Activated T-helper 17 cell treated with anti-CD3 and anti-CD28 coated beads, Interleukin-2, amount 50 U/mL, for 72 hours (primary cell): ENCODE measurements around the gene RIPPLY2. TPM values are rescaled to one million over a fixed set of nuclear protein-coding genes. Genes with fewer than 3 reads are reported as not detected.

ENCODE experiments used
- ATAC-seq: fragments of 150-1000 bp; cut with Tn5 transposase; replicated peaks from 2 replicates; pipeline ENCODE4 v1.10.0; 2021; ENCODE audit warnings: mild to moderate bottlenecking, moderate library complexity
- H3K27ac Mint-ChIP-seq: one replicate; pipeline ENCODE4 v1.8.0; 2022; ENCODE audit warnings: mixed read lengths
- H3K27me3 Mint-ChIP-seq: one replicate; pipeline ENCODE4 v1.8.0; 2022; ENCODE audit warnings: mixed read lengths
- H3K36me3 Mint-ChIP-seq: one replicate; pipeline ENCODE4 v1.8.0; 2022; ENCODE audit warnings: low read depth, mild to moderate bottlenecking, mixed read lengths
- H3K4me1 Mint-ChIP-seq: one replicate; pipeline ENCODE4 v1.8.0; 2022; ENCODE audit warnings: mixed read lengths
- H3K4me3 Mint-ChIP-seq: one replicate; pipeline ENCODE4 v1.8.0; 2022; ENCODE audit warnings: mild to moderate bottlenecking, mixed read lengths
- H3K9me3 Mint-ChIP-seq: one replicate; pipeline ENCODE4 v1.8.0; 2022; ENCODE audit warnings: mixed read lengths
- total RNA-seq, 2 donors: library from RNA; stranded (reverse); gene quantifications; one replicate each; pipeline ENCODE4 v1.2.3, GENCODE V29; 2022

The RIPPLY2 gene
- total RNA-seq, 2 donors from 2014 or later = not detected

DNA sequence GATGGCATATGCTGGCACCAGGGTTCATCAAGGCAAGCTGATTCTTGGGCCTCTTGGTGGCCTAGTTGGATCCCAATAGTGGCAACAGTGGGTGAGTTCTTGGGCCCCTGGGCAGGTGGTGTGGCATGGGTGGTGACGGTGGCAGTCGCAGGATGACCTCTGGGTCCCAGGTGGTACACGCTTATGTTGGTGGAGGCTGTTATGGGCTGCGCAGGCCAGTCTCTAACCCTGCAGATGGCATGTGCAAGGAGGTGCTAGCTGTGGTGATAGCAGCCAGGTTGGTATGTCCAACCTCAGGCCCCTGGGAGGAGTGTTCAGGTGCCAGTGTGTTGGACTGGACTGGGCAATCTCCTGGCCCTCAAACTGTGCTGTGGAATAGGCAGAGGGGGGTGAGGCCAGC is 52.5 kb downstream of the RIPPLY2 start:
- ATAC-seq = no peak
- H3K27ac Mint-ChIP-seq = no peak overlapping the region
- peaks cover 50% of the 10 kb centered on the region for H3K36me3 Mint-ChIP-seq
- no peak overlapping the region for H3K4me3 Mint-ChIP-seq
- H3K27me3 Mint-ChIP-seq = no peaks in the 10 kb centered on the region
- H3K9me3 Mint-ChIP-seq = peaks cover 13% of the 10 kb centered on the region
- H3K4me1 Mint-ChIP-seq = peaks cover 26% of the 10 kb centered on the region

Other genes with a start within 250 kb of the RIPPLY2 start
- not detected for gene SNAP91, start 144.3 kb upstream of the RIPPLY2 start, total RNA-seq
- gene CYB5R4, start 6.3 kb downstream of the RIPPLY2 start, total RNA-seq = 10 to 100 TPM; 35.6 to 48.6 TPM
- under 1 TPM in 1 of 2 donors, not detected in 1; 0.11 TPM for gene MRAP2, start 180.4 kb downstream of the RIPPLY2 start, total RNA-seq